ENCODE data around the gene DENND5A.

DNA sequence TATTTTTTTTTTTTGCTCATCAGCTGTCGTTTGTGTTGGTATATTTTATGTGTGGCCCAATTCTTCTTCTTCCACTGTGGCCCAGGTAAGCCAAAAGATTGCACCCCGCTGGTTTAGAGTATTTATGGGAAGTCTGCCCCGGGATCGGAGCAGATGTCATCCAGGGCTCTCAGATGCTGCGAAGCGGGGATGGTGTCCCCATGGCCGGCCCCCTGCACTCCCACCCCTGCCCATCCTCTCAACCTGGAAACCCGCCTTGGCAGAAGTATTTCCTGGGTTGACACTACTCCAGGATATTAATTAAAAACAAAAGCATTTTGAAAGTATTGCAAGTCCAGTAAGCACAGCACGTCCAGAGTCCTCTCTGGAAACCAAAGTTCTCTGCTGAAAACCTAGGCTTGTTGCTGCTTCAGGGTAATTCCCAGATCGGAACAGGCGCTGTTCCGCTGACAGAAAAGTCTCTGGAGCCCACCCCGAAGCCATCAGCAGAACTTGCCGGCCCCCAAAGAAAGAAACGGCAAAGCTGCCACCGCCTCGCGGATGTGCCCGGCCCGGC is 174.6 kb downstream of the DENND5A start:
- TF ChIP-seq POLR2A (IDR thresholded peaks at IDR 0.05) = no peak
- TF ChIP-seq, protein P1, sequence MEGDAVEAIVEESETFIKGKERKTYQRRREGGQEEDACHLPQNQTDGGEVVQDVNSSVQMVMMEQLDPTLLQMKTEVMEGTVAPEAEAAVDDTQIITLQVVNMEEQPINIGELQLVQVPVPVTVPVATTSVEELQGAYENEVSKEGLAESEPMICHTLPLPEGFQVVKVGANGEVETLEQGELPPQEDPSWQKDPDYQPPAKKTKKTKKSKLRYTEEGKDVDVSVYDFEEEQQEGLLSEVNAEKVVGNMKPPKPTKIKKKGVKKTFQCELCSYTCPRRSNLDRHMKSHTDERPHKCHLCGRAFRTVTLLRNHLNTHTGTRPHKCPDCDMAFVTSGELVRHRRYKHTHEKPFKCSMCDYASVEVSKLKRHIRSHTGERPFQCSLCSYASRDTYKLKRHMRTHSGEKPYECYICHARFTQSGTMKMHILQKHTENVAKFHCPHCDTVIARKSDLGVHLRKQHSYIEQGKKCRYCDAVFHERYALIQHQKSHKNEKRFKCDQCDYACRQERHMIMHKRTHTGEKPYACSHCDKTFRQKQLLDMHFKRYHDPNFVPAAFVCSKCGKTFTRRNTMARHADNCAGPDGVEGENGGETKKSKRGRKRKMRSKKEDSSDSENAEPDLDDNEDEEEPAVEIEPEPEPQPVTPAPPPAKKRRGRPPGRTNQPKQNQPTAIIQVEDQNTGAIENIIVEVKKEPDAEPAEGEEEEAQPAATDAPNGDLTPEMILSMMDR (IDR thresholded peaks at IDR 0.05) = no peak
